NCI-H460 (cell line): ENCODE data around the gene CHRNA7. TPM values are rescaled to one million over a fixed set of nuclear protein-coding genes. Genes with fewer than 3 reads are reported as not detected.
A peak's percentile ranks its signal among the peaks of the same experiment; 100 is the strongest.

Source experiments
- DNase-seq: peaks from one replicate; pipeline ENCODE4 v3.0.0-alpha.2; 2016; ENCODE audit warnings: low read depth; ENCODE audit errors: extremely low read depth
- polyA plus RNA-seq: library from polyadenylated mRNA; depleted of rRNA; stranded (reverse); fragments of >200 nt; gene quantifications from 2 replicates; pipeline ENCODE4 v1.2.3, GENCODE V29; 2014; cell fraction: nucleus; rRNA removed
- total RNA-seq: library from RNA; depleted of rRNA; stranded (reverse); fragments of >200 nt; shearing (Covaris generic); gene quantifications from 2 replicates; pipeline ENCODE4 v1.2.3, GENCODE V29; 2014; rRNA removed

CHRNA7 gene
- 1.2 and 2.9 TPM in 2 replicates for total RNA-seq
- 1.4 and 8.6 TPM in 2 replicates for polyA plus RNA-seq

GRCh38 chr15:32029862-32030781 is at the start of gene CHRNA7:
CHRNA7 (plus strand) TSS chr15:32030515; CDS start chr15:32030595, 80 bp downstream.
- peak; percentile 38 for DNase-seq

- no peak for DNase-seq
Observed at GRCh38 chr15:31985607-31986006, 44.7 kb upstream of the CHRNA7 start.

- no peak for DNase-seq
Observed at GRCh38 chr15:31993062-31993461, 37.3 kb upstream of the CHRNA7 start.

GRCh38 chr15:31997711-31998110 is 32.6 kb upstream of the CHRNA7 start:
- DNase-seq, result no peak

- no peak for DNase-seq
Observed at GRCh38 chr15:32003558-32003957, 26.8 kb upstream of the CHRNA7 start.

GRCh38 chr15:32004249-32004648 is 26.1 kb upstream of the CHRNA7 start:
- DNase-seq, result no peak

- no peak for DNase-seq
Observed at GRCh38 chr15:32007355-32007960, 22.9 kb upstream of the CHRNA7 start.

GRCh38 chr15:32014953-32015352 is 15.4 kb upstream of the CHRNA7 start:
- no peak for DNase-seq

- no peak for DNase-seq
Observed at GRCh38 chr15:32020156-32020555, 10.2 kb upstream of the CHRNA7 start.

GRCh38 chr15:32028921-32029320 is 1.4 kb upstream of the CHRNA7 start:
- no peak for DNase-seq

- peak; percentile 18 for DNase-seq
Observed at GRCh38 chr15:32029409-32029861, 880 bp upstream of the CHRNA7 start.

GRCh38 chr15:32030795-32031194 is 480 bp downstream of the CHRNA7 start:
- no peak for DNase-seq

- no peak for DNase-seq
Observed at GRCh38 chr15:32033186-32033890, 3.0 kb downstream of the CHRNA7 start.

- DNase-seq, result no peak
Observed at GRCh38 chr15:32034106-32034505, 3.8 kb downstream of the CHRNA7 start.

GRCh38 chr15:32035285-32035684 is 5.0 kb downstream of the CHRNA7 start:
- DNase-seq, result no peak

GRCh38 chr15:32036971-32037370 is 6.7 kb downstream of the CHRNA7 start:
- DNase-seq, result no peak

GRCh38 chr15:32041294-32041693 is 11.0 kb downstream of the CHRNA7 start:
- no peak for DNase-seq

GRCh38 chr15:32042269-32042972 is 12.1 kb downstream of the CHRNA7 start:
- DNase-seq, result no peak

- DNase-seq, result no peak
Observed at GRCh38 chr15:32053719-32054118, 23.4 kb downstream of the CHRNA7 start.

- no peak for DNase-seq
Observed at GRCh38 chr15:32057876-32058425, 27.6 kb downstream of the CHRNA7 start.
